ENCODE measurements around the gene EFNA1. TPM values are rescaled to one million over a fixed set of nuclear protein-coding genes. Genes with fewer than 3 reads are reported as not detected.
A peak's percentile ranks its signal among the peaks of the same experiment; 100 is the strongest.

The EFNA1 gene
- total and polyA plus RNA-seq, 2 experiments from 2014 or later = 3.2 to 5.1 TPM

DNA sequence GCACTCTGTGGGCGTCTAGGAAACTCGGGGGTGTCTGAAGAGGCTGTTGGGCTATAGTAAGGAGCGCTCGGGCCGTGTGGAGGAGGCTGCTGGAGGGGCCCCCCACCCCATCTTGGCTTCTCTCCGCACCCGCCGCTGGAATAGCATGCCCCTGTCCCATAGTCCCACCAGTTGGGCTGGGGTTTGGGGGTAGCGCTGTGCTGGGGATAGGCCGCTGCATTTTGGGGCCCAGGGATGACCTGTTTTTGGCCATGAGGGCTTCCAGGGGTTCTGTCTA is 48.5 kb upstream of the EFNA1 start:
- no peak for DNase-seq (ENCODE audit: low spot score)
- Histone ChIP-seq H3K27ac (ENCODE audit: low read depth) (no peak overlapping the region), H3K9me2 (ENCODE audit: insufficient read depth) (no peaks in the 10 kb centered on the region), H3K36me3 (ENCODE audit: insufficient read depth) (no peaks in the 10 kb centered on the region), H3K4me1 (ENCODE audit: insufficient read depth) (peaks cover 22% of the 10 kb centered on the region), H4K20me1 (replicated peaks; ENCODE audit: insufficient read depth) (peaks cover 6% of the 10 kb centered on the region; the same call in 1 of the 2 replicates), H3F3A (replicated peaks; ENCODE audit: low read depth) (peaks cover 18% of the 10 kb centered on the region; the same call in 1 of the 2 replicates), H3K4me2 (peak overlapping the region; percentile 92), H3K79me2 (replicated peaks; ENCODE audit: insufficient read depth) (no peaks in the 10 kb centered on the region), H3K4me3 (peak overlapping the region; percentile 83), H3K27me3 (ENCODE audit: insufficient read depth) (peaks cover 91% of the 10 kb centered on the region), H2AFZ (peak overlapping the region; percentile 59; the same call in 1 of the 2 replicates)
- no peaks in the 10 kb centered on the region; the same call in 2 of the 3 replicates for H3K36me3 Mint-ChIP-seq (ENCODE audit: low read depth)
- TF ChIP-seq POLR2AphosphoS5 (IDR thresholded peaks at IDR 0.05; ENCODE audit: low read depth) (no peak), EZH2 (IDR thresholded peaks at IDR 0.05; ENCODE audit: low read depth, unreplicated experiment) (peak; percentile 84), NANOG (IDR thresholded peaks at IDR 0.05; ENCODE audit: borderline replicate concordance) (no peak)
- H3K9me3 Mint-ChIP-seq = no peaks in the 10 kb centered on the region
- H3K4me1 Mint-ChIP-seq = peaks cover 30% of the 10 kb centered on the region
- peak; percentile 1 for ATAC-seq
- H3K27me3 Mint-ChIP-seq (ENCODE audit: insufficient read depth, low read depth, poor library complexity) = peaks cover 68% of the 10 kb centered on the region
- peak overlapping the region; percentile 80 for H3K4me3 Mint-ChIP-seq
- H3K27ac Mint-ChIP-seq = no peak overlapping the region

DNA sequence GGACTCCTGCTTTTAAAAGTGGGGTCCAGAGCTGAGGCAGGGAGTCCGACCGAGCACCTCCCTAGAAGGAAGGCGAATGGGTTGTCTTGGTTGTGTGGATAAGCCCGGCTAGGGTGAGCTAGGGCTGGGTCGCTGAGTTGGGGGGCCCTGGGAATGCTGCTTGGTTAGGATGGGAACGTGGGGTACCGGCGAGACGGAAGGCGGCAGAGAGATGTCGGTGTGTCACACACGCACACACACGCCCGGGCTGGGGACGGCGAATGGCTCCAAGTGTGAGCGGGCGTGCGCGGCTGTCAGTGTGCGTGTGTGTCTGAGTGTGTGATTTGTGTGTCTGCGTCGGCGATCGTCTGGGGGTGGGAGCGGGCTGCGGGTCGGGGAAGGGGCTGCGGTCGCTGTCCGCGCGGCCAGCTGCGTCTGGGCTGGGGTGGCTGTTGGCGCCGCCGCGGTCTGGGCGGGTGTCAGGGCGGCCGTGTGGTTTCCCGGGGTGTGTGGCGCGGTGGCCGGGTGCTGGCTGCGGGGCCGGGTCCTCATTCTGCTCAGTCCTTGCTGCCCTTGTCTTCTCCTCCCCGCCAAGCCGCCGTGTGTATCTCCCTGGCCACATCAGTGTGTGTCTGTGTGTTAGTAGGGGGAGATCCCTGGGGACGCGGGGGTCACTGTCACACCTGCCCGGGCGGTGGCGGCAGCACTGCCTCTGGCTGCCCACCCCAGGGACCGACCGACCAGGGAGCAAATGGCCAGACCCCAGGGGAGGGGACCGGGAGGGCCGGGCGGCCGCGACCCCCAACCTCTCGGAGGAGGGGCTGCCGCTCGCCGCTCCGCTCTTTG is 48.0 kb upstream of the EFNA1 start:
- no peaks in the 10 kb centered on the region; the same call in 2 of the 3 replicates for H3K36me3 Mint-ChIP-seq (ENCODE audit: low read depth)
- H3K9me3 Mint-ChIP-seq = no peaks in the 10 kb centered on the region
- peak overlapping the region; percentile 80 for H3K4me3 Mint-ChIP-seq
- peaks cover 73% of the 10 kb centered on the region for H3K27me3 Mint-ChIP-seq (ENCODE audit: insufficient read depth, low read depth, poor library complexity)
- Histone ChIP-seq H3K9me2 (ENCODE audit: insufficient read depth) (no peaks in the 10 kb centered on the region), H3K4me1 (ENCODE audit: insufficient read depth) (peaks cover 25% of the 10 kb centered on the region), H3K79me2 (replicated peaks; ENCODE audit: insufficient read depth) (no peaks in the 10 kb centered on the region), H4K20me1 (replicated peaks; ENCODE audit: insufficient read depth) (peaks cover 6% of the 10 kb centered on the region; the same call in 1 of the 2 replicates), H3K4me3 (peak overlapping the region; percentile 83), H3K36me3 (ENCODE audit: insufficient read depth) (no peaks in the 10 kb centered on the region), H3K27ac (ENCODE audit: low read depth) (no peak overlapping the region), H3K4me2 (peak overlapping the region; percentile 92), H3K27me3 (ENCODE audit: insufficient read depth) (peaks cover 90% of the 10 kb centered on the region), H2AFZ (no peak overlapping the region; the same call in 1 of the 2 replicates), H3F3A (replicated peaks; ENCODE audit: low read depth) (peaks cover 18% of the 10 kb centered on the region; the same call in 1 of the 2 replicates)
- no peak overlapping the region for H3K27ac Mint-ChIP-seq
- H3K4me1 Mint-ChIP-seq = peaks cover 35% of the 10 kb centered on the region
- no peak for DNase-seq (ENCODE audit: low spot score)
- ATAC-seq = peak; percentile 2
- TF ChIP-seq NANOG (IDR thresholded peaks at IDR 0.05; ENCODE audit: borderline replicate concordance) (no peak), EZH2 (IDR thresholded peaks at IDR 0.05; ENCODE audit: low read depth, unreplicated experiment) (peak; percentile 46)
- TF ChIP-seq, protein P1, sequence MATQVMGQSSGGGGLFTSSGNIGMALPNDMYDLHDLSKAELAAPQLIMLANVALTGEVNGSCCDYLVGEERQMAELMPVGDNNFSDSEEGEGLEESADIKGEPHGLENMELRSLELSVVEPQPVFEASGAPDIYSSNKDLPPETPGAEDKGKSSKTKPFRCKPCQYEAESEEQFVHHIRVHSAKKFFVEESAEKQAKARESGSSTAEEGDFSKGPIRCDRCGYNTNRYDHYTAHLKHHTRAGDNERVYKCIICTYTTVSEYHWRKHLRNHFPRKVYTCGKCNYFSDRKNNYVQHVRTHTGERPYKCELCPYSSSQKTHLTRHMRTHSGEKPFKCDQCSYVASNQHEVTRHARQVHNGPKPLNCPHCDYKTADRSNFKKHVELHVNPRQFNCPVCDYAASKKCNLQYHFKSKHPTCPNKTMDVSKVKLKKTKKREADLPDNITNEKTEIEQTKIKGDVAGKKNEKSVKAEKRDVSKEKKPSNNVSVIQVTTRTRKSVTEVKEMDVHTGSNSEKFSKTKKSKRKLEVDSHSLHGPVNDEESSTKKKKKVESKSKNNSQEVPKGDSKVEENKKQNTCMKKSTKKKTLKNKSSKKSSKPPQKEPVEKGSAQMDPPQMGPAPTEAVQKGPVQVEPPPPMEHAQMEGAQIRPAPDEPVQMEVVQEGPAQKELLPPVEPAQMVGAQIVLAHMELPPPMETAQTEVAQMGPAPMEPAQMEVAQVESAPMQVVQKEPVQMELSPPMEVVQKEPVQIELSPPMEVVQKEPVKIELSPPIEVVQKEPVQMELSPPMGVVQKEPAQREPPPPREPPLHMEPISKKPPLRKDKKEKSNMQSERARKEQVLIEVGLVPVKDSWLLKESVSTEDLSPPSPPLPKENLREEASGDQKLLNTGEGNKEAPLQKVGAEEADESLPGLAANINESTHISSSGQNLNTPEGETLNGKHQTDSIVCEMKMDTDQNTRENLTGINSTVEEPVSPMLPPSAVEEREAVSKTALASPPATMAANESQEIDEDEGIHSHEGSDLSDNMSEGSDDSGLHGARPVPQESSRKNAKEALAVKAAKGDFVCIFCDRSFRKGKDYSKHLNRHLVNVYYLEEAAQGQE (IDR thresholded peaks at IDR 0.05; ENCODE audit: unreplicated experiment) = no peak
- TF ChIP-seq, protein P2, sequence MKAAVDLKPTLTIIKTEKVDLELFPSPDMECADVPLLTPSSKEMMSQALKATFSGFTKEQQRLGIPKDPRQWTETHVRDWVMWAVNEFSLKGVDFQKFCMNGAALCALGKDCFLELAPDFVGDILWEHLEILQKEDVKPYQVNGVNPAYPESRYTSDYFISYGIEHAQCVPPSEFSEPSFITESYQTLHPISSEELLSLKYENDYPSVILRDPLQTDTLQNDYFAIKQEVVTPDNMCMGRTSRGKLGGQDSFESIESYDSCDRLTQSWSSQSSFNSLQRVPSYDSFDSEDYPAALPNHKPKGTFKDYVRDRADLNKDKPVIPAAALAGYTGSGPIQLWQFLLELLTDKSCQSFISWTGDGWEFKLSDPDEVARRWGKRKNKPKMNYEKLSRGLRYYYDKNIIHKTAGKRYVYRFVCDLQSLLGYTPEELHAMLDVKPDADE (IDR thresholded peaks at IDR 0.05) = no peak

Data from GM23338 (cell line).